ENCODE results near the gene GNAQ.

- TF ChIP-seq GATA2 (IDR thresholded peaks at IDR 0.05; ENCODE audit: low read depth, low read length) (no peak), GATA3 (IDR thresholded peaks at IDR 0.05; ENCODE audit: low read depth, low read length) (no peak)
Measured at GRCh38 chr9:77892955-77893514, 138.6 kb downstream of the GNAQ start.

All from SH-SY5Y (cell line).